ENCODE data around the gene SEMA3D.

SEMA3D gene

DNA sequence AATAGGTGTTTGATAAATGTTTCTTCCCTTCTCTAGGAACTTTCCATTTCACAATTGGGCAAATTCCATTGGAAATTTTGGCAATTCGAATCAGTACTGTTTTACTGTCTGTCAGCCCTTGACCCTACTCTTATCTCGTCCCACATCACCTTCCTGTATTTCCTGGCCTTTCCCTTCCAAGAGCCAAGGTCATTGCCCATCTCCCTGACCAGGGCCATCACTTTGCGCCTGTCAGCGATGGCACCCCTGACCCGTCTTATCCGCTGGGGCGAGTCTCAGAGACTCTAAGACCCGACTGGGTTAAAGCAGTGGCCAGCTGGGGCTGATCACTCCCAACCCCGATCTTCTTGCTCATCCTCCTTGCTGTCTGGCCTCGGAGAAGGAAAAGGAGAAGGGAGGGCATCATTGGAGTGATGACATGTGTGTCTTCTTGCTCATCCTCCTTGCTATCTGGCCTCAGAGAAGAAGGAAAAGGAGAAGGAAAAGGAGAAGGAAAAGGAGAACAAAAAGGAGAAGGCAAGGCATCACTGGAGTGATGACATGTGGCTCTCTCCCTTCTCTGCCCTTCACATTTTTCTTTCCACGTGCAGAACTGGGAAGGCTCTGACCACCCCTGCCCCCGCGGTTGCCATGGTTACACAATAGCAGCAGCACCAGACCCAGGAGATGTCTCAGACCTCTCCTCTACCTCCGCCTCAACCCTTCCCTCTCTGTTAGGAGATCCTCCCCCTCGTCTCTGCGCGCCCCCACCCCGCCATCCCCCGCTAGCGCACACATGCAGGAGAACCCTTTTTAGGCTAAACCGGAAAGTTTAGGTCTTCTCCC, 2.0 kb downstream of the SEMA3D start:
- FAIRE-seq, result no peak
- DNase-seq (ENCODE audit: low spot score), result no peak

GRCh38 chr7:85183296-85183695, 3.6 kb downstream of the SEMA3D start:
- DNase-seq (ENCODE audit: low spot score) (no peak), FAIRE-seq (no peak)

- no peak for FAIRE-seq
- no peak for DNase-seq (ENCODE audit: low spot score)
These were observed 8.1 kb downstream of the SEMA3D start for GRCh38 chr7:85178531-85179298.

DNA sequence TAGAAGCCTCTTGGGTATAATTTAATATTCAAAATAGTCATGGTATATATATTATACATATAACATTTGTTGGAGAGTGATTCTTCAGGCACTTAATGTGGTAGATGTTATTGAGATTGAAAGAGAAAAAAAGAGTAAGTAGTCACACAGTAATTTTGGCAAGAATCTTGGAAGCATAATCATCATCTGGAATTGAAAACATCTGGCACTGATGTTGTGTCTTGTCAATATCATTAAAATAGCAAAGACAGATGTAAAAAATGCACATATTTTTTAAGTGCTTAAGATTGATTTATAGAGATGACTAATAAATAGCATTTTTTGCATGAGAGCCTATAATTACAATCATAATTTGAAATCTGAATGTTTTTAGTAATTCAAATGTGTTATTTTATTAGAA, 9.5 kb downstream of the SEMA3D start:
- no peak for FAIRE-seq
- DNase-seq (ENCODE audit: low spot score), result no peak

DNA sequence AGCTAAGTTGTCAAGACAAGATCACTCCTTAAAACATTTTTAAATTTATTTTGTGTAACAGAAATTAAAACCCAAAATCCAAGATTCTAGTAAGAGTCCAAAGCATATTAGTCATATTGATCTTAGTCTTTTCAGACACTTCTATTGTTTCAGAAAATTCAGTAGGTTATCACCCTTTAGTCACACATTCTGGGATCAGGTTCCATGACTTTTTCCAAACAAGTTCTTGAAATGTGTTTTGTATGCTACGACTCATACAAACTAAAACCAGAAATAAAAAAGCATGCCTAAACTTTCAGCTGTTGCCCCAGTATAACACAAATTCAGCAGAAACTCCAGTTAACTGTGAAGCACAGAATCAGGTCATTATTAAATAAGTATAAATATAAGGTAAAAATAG, 10.7 kb downstream of the SEMA3D start:
- FAIRE-seq (no peak), DNase-seq (ENCODE audit: low spot score) (no peak)

DNA sequence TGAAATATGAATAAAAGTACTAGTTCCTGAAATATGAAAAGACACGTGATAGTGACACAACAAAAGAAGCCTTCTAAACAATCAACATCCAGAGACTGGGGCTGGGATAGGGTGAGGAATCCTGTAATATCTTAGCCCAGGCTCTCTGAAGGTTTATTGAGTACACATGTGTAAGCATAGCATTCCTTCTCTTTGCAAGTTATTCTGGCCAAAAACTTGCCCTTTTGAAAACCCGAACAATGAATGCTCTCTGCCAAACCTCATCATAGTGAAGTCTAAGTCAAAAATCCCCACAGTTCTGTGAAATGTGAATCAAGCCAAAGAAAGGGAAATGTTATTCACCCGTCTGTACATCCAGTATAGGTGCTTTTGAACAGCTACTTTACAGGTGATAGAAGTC, 11.6 kb downstream of the SEMA3D start:
- DNase-seq (ENCODE audit: low spot score), result no peak
- FAIRE-seq, result no peak

DNA sequence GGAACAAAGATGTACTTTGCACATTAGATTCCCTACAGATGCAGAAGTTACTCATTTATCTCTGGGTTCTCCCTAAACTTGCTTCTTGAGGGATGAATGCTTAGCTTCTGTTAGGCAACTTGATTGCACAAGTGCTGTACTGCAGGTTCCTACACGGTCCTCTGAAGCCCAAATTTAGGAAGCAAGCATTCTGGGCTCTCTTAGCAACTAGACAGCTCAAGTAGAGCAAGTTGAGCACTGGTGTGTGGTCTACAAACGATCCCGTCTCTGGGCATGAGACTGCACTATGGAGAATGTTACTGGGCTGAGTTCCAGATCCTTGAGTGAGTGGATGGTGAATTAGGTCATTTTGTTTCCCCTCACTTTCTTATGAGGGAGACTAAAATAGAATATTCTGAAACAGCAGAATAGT, 14.3 kb downstream of the SEMA3D start:
- DNase-seq (ENCODE audit: low spot score) (no peak), FAIRE-seq (no peak)

DNA sequence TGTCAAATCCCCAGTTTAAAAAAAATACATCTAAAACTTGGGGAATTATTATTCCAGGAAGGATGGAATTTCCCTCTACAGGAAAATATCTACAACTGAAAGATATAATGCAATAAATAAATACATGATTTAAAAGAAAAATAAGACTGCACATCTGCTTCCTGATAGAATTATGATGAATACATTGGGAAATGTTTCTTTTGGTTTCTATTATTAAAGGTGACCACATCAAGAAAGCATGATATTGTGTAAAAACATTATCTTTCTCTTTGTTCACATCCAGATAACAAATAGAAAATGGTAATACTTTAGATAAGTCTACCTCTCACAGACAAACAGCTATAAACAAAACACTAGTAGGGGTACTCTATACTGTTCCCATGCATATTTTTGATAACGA, 19.2 kb downstream of the SEMA3D start:
- FAIRE-seq (no peak), DNase-seq (ENCODE audit: low spot score) (no peak)

DNA sequence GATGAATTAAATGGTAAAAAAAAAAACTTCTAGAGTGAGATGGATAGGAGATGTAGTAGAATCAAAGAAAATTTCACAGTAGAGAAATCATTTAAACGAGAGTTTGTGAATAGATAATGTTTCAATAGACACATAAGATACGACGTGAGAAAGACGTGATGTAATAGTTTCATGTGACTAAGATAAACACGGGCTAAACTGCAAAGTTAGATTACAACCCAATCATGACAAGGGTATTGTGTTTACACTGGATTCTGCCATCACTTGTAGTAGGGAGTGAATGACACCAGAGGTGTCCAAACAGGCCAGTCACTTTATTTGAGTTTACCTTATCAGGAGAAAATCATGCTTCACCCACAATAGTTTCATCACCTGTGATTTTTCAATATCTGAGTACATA, 21.6 kb downstream of the SEMA3D start:
- no peak for FAIRE-seq

DNA sequence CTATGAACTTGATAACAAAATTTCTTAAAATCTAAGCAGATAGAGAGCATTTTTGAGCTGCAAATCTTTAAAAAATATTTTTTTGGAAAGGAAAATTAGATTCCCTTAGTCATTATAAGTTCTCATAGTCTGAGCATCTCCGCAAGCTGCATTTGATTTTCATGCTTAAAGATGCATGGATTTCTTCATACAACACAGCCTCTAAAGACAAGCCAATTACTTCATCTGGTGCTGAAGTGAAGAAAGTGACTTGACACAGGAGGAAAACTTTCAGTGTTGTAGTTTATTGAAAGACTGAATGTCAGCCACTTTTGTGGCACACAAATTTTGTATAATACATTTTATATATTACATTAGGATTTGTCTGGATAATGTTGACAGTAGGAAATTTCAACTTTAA, 22.5 kb downstream of the SEMA3D start:
- no peak for FAIRE-seq

More for the DNA sequence above, 21.6 kb downstream of the SEMA3D start:
- DNase-seq (ENCODE audit: low spot score), result no peak

GRCh38 chr7:85162721-85163120, 24.1 kb downstream of the SEMA3D start:
- FAIRE-seq, result no peak
- DNase-seq (ENCODE audit: low spot score), result no peak

More for the DNA sequence above, 22.5 kb downstream of the SEMA3D start:
- DNase-seq (ENCODE audit: low spot score), result no peak

GRCh38 chr7:85160223-85160622, 26.6 kb downstream of the SEMA3D start:
- DNase-seq (ENCODE audit: low spot score) (no peak), FAIRE-seq (no peak)

- FAIRE-seq, result no peak
- DNase-seq (ENCODE audit: low spot score), result no peak
These were observed 27.9 kb downstream of the SEMA3D start for GRCh38 chr7:85159003-85159402.

GRCh38 chr7:85156661-85157208, 30.1 kb downstream of the SEMA3D start:
- FAIRE-seq (no peak), DNase-seq (ENCODE audit: low spot score) (no peak)

GRCh38 chr7:85154282-85154937, 32.4 kb downstream of the SEMA3D start:
- FAIRE-seq, result no peak
- DNase-seq (ENCODE audit: low spot score), result no peak

GRCh38 chr7:85153715-85154114, 33.1 kb downstream of the SEMA3D start:
- FAIRE-seq (no peak), DNase-seq (ENCODE audit: low spot score) (no peak)

DNA sequence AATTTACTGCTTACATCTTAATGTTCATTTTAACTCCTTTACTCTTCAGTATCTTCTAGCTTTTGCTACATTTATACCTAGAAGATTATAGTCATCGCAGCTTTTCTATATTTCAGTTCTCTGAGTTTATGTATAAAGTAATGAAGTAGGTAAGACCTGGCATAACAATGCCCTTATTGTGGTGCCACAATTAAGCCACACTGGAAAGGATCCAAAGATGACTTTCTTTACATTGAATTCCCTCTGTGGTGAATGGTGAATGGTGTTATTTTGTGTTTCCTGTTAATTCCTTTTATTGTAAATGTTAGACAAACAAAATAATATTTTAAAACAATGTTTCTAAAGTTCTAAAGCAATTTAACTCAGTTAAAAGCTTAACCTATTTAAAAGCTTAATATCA, 36.2 kb downstream of the SEMA3D start:
- no peak for FAIRE-seq
- no peak for DNase-seq (ENCODE audit: low spot score)

DNA sequence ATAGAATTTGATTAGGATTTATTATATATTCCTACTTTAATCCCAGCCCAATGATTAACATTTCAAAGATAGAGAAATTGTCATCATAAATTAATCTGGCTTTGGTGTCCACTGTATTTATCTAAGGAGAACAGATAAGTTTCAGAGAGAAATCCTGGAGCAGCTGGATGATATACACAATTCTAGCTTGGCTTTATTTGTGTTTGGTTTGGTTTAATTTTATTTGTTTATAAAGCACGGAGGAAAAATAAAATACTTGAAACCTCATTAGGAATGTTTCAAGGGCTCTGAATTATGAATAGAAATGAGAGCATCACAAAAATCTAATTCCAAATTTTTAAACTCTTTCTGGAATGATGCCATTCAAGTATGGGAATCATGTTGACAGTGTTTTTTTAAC, 42.1 kb downstream of the SEMA3D start:
- DNase-seq (ENCODE audit: low spot score), result no peak
- no peak for FAIRE-seq

DNA sequence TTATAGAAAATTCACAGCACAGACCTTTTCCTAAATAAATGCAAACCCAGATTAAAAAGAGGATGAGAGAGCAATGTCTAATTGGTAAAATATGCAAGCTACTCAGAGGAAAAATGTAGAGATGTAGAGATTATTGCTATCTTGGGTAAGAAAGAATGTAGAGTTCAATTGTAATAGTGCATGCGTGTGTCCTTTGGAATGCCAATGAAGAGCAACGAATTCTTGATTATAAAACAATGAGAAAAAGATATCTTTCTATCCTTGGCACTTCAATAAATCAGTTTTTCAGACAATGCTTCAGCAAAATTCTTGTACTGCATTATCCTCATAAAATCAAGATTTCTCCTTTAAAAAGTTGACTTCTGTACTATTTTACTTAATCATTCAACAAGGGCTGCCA, 50.9 kb downstream of the SEMA3D start:
- peak; percentile 69 for DNase-seq (ENCODE audit: low spot score)

DNA sequence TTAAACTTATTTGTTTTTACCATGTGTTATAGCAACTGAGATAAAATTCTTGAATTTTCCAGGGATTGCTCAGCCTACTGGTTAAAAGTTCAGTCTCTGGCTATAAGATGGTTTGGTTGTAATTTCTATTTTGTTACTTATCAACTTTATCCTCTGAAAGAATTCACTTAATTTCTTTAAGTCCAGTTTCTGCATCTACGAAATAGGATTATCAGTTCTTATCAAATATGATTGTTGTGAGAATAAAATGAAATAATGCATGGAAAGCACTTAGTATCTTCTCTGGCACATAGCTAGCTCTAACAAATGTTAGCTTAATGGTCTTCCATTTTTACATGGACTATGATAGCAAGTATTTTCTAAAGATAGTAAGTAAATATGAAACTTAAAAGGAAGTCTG, 53.3 kb downstream of the SEMA3D start:
- FAIRE-seq, result no peak
- DNase-seq (ENCODE audit: low spot score), result no peak

More for the DNA sequence above, 50.9 kb downstream of the SEMA3D start:
- no peak for FAIRE-seq

DNA sequence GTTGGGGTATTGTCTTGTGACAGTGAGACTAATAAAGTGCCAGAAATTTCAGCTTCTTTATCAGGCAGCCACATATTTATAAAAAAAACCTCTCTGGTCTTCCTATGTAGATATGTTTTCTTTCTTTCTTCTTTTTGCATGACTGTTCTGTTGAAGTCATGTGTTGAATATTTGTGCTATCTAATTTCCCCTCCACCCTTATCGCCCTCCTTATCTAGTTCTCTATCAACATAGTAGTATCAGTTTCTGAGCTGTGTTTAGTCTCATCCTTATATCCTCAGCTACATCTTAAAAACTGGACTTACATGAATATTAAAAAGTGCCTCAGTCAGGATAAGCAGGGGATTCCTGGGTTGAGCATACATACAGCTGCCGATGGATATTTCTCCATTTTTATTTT, 53.9 kb downstream of the SEMA3D start:
- FAIRE-seq (no peak), DNase-seq (ENCODE audit: low spot score) (no peak)

DNA sequence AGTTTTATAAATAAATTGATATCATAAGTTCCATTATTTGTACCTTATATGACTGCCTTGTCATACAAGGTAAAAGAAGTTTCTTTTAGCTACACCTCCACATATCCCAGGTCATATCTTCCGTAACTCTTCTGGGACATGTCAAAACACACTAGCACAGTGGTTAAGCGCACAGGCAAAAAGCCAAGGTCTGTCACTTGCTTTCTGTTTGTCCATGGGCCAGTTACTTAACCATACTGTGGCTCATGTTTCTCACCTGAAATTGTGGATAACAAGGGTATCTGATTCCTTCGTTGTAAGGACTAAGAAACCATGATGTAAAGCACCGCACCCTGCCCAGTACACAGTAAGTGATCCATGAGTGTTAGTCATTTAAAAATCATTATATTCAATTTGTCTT, 56.2 kb downstream of the SEMA3D start:
- FAIRE-seq, result no peak
- no peak for DNase-seq (ENCODE audit: low spot score)
